ENCODE data around the gene MEF2D.

DNA sequence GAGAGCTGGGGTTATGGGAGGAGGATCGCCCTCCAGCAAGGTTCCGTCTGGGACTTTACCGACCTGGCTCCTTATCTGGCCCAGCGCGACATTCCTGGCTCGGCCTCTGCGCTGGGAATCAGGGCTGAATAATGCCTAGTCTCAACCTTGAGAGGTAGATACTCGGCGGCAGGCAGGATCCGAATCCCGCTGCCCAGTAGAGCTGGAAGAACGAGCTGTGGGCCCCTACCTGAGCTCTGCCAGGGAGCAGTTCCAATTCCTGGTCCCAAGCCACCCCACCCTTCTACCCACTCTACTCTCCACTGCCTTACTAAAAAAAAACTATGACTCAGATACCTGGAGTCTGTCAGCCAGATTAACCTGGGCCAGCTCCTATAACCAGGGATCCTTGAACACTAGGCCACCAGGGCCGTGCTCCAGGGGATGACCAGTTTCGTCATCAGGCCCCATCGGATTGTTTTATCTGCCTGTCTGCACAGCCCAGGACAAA is 77.9 kb downstream of the MEF2D start:
- no peak for TF ChIP-seq POLR2A (IDR thresholded peaks at IDR 0.05)
- TF ChIP-seq, protein P1, sequence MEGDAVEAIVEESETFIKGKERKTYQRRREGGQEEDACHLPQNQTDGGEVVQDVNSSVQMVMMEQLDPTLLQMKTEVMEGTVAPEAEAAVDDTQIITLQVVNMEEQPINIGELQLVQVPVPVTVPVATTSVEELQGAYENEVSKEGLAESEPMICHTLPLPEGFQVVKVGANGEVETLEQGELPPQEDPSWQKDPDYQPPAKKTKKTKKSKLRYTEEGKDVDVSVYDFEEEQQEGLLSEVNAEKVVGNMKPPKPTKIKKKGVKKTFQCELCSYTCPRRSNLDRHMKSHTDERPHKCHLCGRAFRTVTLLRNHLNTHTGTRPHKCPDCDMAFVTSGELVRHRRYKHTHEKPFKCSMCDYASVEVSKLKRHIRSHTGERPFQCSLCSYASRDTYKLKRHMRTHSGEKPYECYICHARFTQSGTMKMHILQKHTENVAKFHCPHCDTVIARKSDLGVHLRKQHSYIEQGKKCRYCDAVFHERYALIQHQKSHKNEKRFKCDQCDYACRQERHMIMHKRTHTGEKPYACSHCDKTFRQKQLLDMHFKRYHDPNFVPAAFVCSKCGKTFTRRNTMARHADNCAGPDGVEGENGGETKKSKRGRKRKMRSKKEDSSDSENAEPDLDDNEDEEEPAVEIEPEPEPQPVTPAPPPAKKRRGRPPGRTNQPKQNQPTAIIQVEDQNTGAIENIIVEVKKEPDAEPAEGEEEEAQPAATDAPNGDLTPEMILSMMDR (IDR thresholded peaks at IDR 0.05): no peak

All from testis (tissue), 2 donors.